Lower leg skin (tissue), 3 donors: Measurements from ENCODE around the gene TMCO1.

Experiments used
- POLR2A ChIP-seq, 2 donors: fragments of 450-650 bp; IDR thresholded peaks; one replicate each; pipeline ENCODE4 v1.6.1; 2016 to 2017; ENCODE audit warnings: antibody characterized with exemption in 2 of 2, mild to moderate bottlenecking in 1 of 2, moderate library complexity in 1 of 2
- TF ChIP-seq, protein P1 (sequence below), 3 donors: fragments of 450-650 bp; IDR thresholded peaks; one replicate each; pipeline ENCODE4 v1.5.1; 2016; ENCODE audit warnings: antibody characterized with exemption in 3 of 3, mild to moderate bottlenecking in 3 of 3, moderate library complexity in 2 of 3

DNA sequence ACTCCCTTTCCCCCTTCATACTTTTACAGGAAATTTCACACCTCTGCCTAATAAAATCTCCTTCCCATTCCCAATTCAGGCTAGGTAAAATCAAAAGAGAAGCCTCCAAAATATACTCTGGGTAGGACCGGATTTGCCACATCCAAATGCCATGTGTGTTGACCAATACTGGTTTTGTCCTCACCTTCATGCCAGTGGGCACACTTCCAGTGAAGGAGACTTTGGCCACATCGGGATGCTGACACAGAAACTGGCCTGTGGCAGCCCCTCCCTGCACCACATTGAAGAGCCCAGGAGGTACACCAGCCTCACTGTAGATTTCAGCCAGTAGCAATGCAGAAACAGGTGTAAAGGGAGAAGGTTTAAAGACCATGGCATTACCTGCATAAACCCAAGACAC lies 88.4 kb downstream of the TMCO1 start:
- TF ChIP-seq, protein P1, sequence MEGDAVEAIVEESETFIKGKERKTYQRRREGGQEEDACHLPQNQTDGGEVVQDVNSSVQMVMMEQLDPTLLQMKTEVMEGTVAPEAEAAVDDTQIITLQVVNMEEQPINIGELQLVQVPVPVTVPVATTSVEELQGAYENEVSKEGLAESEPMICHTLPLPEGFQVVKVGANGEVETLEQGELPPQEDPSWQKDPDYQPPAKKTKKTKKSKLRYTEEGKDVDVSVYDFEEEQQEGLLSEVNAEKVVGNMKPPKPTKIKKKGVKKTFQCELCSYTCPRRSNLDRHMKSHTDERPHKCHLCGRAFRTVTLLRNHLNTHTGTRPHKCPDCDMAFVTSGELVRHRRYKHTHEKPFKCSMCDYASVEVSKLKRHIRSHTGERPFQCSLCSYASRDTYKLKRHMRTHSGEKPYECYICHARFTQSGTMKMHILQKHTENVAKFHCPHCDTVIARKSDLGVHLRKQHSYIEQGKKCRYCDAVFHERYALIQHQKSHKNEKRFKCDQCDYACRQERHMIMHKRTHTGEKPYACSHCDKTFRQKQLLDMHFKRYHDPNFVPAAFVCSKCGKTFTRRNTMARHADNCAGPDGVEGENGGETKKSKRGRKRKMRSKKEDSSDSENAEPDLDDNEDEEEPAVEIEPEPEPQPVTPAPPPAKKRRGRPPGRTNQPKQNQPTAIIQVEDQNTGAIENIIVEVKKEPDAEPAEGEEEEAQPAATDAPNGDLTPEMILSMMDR (IDR thresholded peaks at IDR 0.05): no peak
- no peak for TF ChIP-seq POLR2A (IDR thresholded peaks at IDR 0.05)
